Measurements from ENCODE around the gene COX10. TPM values are rescaled to one million over a fixed set of nuclear protein-coding genes. Genes with fewer than 3 reads are reported as not detected.

The COX10 gene
- total and polyA plus RNA-seq, 10 donors: 3.0 to 28.8 (median 14.9) TPM

- no peaks in the 10 kb centered on the region for H3K36me3 ChIP-seq
- H3K4me1 ChIP-seq: peaks cover 0 to 31% (median 5%) of the 10 kb centered on the region in 6 donors
- TF ChIP-seq POLR2AphosphoS5 (IDR thresholded peaks at IDR 0.05) (no peak), CTCF (IDR thresholded peaks at IDR 0.05 in 8 of 11, conservative IDR thresholded peaks at IDR 0.05 in 3 of 11) (no peak), POLR2A (IDR thresholded peaks at IDR 0.05) (no peak)
- H3K27me3 ChIP-seq (replicated peaks in 1 of 7): no peaks in the 10 kb centered on the region
- H3K4me3 ChIP-seq: no peak overlapping the region
- DNase-seq: no peak
- 70 to 77% (median 73%) methylated on average over 6 of the region's 6 CpGs for WGBS, 5 donors
- H3K27ac ChIP-seq: no peak overlapping the region
- no peaks in the 10 kb centered on the region for H3K9me3 ChIP-seq
- intact Hi-C loops (cut with DNase I; ENCODE audit: low total_unique reads): no loop called here
These were observed 52.6 kb downstream of the COX10 start for GRCh38 chr17:14121952-14122351.

- no peak for TF ChIP-seq CTCF (IDR thresholded peaks at IDR 0.05 in 8 of 11, conservative IDR thresholded peaks at IDR 0.05 in 3 of 11)
- no peak for TF ChIP-seq POLR2A (IDR thresholded peaks at IDR 0.05)
- no peak for TF ChIP-seq POLR2AphosphoS5 (IDR thresholded peaks at IDR 0.05)
These were observed 54.4 kb downstream of the COX10 start for GRCh38 chr17:14123619-14124278.

GRCh38 chr17:14124854-14125253 lies 55.5 kb downstream of the COX10 start:
- no peak for DNase-seq
- TF ChIP-seq CTCF (IDR thresholded peaks at IDR 0.05 in 8 of 11, conservative IDR thresholded peaks at IDR 0.05 in 3 of 11): no peak
- no peak for TF ChIP-seq POLR2A (IDR thresholded peaks at IDR 0.05)
- no peak for TF ChIP-seq POLR2AphosphoS5 (IDR thresholded peaks at IDR 0.05)
- Histone ChIP-seq H3K4me1 (peaks cover 0 to 25% (median 5%) of the 10 kb centered on the region in 6 donors), H3K4me3 (no peak overlapping the region), H3K36me3 (no peaks in the 10 kb centered on the region), H3K9me3 (no peaks in the 10 kb centered on the region), H3K27ac (no peak overlapping the region), H3K27me3 (replicated peaks in 1 of 7) (no peaks in the 10 kb centered on the region)
- intact Hi-C loops (cut with DNase I; ENCODE audit: low total_unique reads): no loop called here
- WGBS, 5 donors: 82 to 88% (median 85%) methylated on average over 4 of the region's 4 CpGs

More at GRCh38 chr17:14123619-14124278, 54.4 kb downstream of the COX10 start:
- DNase-seq: no peak
- Histone ChIP-seq H3K9me3 (no peaks in the 10 kb centered on the region), H3K4me3 (no peak overlapping the region), H3K4me1 (peaks cover 0 to 31% (median 5%) of the 10 kb centered on the region in 6 donors), H3K27ac (no peak overlapping the region), H3K27me3 (replicated peaks in 1 of 7) (no peaks in the 10 kb centered on the region), H3K36me3 (no peaks in the 10 kb centered on the region)
- intact Hi-C loops (cut with DNase I; ENCODE audit: low total_unique reads): no loop called here
- WGBS, 5 donors: 83 to 89% (median 85%) methylated on average over 5 of the region's 5 CpGs

GRCh38 chr17:14125518-14126137 lies 56.3 kb downstream of the COX10 start:
- Histone ChIP-seq H3K27ac (no peak overlapping the region), H3K27me3 (replicated peaks in 1 of 7) (no peaks in the 10 kb centered on the region), H3K36me3 (no peaks in the 10 kb centered on the region), H3K4me3 (peak overlapping the region in 2 of 8 donors; percentile 4 to 22), H3K4me1 (peaks cover 0 to 25% (median 5%) of the 10 kb centered on the region in 6 donors), H3K9me3 (no peaks in the 10 kb centered on the region)
- no peak for TF ChIP-seq POLR2AphosphoS5 (IDR thresholded peaks at IDR 0.05)
- no peak for TF ChIP-seq POLR2A (IDR thresholded peaks at IDR 0.05)
- TF ChIP-seq CTCF (IDR thresholded peaks at IDR 0.05 in 8 of 11, conservative IDR thresholded peaks at IDR 0.05 in 3 of 11): no peak
- 78 to 90% (median 85%) methylated on average over 6 of the region's 6 CpGs for WGBS, 5 donors
- intact Hi-C loops (cut with DNase I; ENCODE audit: low total_unique reads): no loop called here
- no peak for DNase-seq

Measured in spleen (tissue), 11 donors.